ENCODE results near the gene B3GAT1.

Gene B3GAT1

DNA sequence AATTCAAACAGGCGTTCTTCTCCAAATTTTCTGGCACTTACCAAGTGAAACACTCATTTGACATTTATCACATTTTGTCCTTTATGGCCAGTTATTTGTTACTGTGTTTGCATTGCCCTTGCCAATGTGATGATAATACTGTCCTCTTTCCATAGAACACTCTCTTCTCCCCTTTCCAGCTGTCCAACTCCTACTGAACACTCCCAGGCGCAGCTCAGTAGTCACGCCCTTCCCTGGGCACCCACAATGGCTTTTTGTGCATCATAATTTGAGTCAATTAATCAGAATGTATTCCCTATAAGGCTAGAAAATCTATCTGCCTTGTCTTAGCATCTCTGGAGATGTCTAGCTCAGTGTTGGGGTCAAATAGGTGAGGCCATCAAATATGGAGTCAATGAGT is 21.2 kb upstream of the B3GAT1 start:
- ATAC-seq (ENCODE audit: low read depth) (no peak), DNase-seq (ENCODE audit: low spot score in 2 of 2) (no peak)
- H3K9me3 Mint-ChIP-seq = no peaks in the 10 kb centered on the region
- no peak overlapping the region for H3K4me3 Mint-ChIP-seq
- H3K4me1 Mint-ChIP-seq = no peaks in the 10 kb centered on the region
- H3K27ac Mint-ChIP-seq = no peak overlapping the region
- peaks cover 2% of the 10 kb centered on the region for H3K36me3 Mint-ChIP-seq
- H3K27me3 Mint-ChIP-seq = peaks cover 16% of the 10 kb centered on the region

DNA sequence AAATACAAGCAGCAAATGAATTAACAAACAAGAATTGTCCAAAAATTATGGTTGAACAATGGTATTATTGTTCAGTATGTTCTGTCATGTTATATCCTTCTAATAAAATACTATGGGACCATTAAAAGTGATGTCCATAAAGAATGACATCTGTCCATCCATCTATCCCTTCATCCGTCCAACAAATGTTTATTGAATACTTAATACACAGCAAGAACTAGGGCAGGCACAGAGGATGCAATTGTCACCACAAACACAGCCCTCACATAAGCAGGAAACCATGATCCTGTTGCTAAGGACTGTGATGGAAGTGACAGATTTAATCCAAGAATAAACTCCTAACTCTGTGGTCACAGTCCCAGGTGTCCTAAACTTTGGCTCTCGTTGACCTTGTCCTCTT is 20.7 kb upstream of the B3GAT1 start:
- DNase-seq (ENCODE audit: low spot score in 2 of 2) (no peak), ATAC-seq (ENCODE audit: low read depth) (no peak)
- Mint-ChIP-seq H3K27me3 (peaks cover 16% of the 10 kb centered on the region), H3K27ac (no peak overlapping the region), H3K4me1 (no peaks in the 10 kb centered on the region), H3K4me3 (no peak overlapping the region), H3K36me3 (peaks cover 2% of the 10 kb centered on the region), H3K9me3 (no peaks in the 10 kb centered on the region)

DNA sequence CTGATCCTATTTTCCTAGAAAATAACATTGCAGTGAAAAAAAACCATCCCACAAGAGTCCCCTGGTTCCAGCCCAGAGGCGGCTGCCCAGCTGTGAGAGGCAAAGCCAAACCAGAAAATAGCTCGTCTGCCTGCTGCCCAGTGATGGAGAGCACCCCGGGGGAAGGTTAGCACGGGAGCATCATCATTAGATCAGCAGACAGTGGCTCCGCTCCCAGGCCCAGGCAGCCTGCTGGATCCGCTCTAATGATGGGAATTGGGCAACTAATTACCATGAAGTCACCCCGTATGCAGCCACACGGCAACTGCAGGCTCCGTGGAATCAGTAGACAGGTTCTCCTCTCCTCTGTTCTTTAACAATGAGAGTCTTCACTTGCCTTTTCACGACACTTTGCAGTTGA is 17.1 kb upstream of the B3GAT1 start:
- H3K4me3 Mint-ChIP-seq = no peak overlapping the region
- no peak overlapping the region for H3K27ac Mint-ChIP-seq
- DNase-seq (ENCODE audit: low spot score in 2 of 2) = no peak
- H3K36me3 Mint-ChIP-seq = peaks cover 2% of the 10 kb centered on the region
- no peak for ATAC-seq (ENCODE audit: low read depth)
- H3K9me3 Mint-ChIP-seq = no peaks in the 10 kb centered on the region
- H3K4me1 Mint-ChIP-seq = no peaks in the 10 kb centered on the region
- H3K27me3 Mint-ChIP-seq = peaks cover 23% of the 10 kb centered on the region

DNA sequence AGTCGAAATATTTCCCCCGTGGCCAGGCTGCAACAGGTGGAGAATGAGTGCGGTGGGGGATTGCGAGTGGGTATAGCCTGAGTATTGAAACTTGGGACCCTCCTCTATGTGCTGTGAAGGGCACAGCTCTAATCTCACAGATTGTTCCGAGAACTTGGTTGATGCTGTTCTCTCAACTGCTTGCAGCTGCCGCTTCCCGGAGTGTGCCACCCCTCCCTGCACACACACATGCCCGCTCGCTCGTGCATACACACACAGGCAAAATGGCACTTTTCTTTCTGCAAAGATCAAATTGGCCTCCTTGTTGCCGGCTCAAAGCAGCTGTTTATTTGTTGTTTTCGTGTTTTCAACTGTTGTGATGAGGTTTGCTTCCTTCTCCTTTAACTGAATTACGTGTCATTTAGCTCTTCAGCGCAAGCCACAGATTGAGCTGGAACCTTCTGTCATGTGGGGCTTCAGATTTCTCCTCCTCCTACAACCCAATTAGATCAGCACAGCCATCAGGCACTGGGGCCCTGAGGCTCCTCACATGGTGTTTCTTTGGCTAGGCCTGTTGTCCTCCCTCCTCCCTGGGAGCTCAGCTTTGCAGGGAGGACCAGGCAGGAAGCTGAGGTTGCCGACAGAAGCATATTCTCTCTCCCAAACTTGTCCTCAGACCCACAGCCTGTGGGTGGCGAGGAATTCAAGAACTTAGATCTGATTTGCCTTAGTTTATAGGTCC is 13.9 kb upstream of the B3GAT1 start:
- no peak for DNase-seq (ENCODE audit: low spot score in 2 of 2)
- Mint-ChIP-seq H3K9me3 (no peaks in the 10 kb centered on the region), H3K27ac (no peak overlapping the region), H3K36me3 (no peaks in the 10 kb centered on the region), H3K27me3 (peaks cover 23% of the 10 kb centered on the region), H3K4me3 (no peak overlapping the region), H3K4me1 (no peaks in the 10 kb centered on the region)
- no peak for ATAC-seq (ENCODE audit: low read depth)

DNA sequence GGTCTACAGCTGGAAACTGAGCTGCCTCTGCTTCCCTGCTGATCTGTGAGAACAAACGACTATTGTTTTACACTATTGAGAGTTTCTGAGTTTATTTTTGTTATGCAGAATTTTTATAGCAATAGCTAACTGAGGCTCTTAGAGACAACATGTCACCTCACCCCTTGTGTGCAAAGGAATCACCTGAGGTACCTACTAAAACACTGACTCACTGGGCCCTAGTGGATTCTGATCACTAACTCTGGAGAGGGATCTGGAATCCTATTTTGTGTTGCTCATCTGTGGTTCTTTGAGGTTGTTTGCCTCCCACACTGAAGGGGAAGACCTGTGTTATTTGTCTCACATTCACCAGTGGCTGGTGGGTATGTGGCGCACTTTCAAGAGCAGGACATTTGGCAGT is 13.4 kb upstream of the B3GAT1 start:
- DNase-seq (ENCODE audit: low spot score in 2 of 2) (no peak), ATAC-seq (ENCODE audit: low read depth) (no peak)
- H3K27ac Mint-ChIP-seq = no peak overlapping the region
- peaks cover 2% of the 10 kb centered on the region for H3K9me3 Mint-ChIP-seq
- no peaks in the 10 kb centered on the region for H3K4me1 Mint-ChIP-seq
- H3K36me3 Mint-ChIP-seq = no peaks in the 10 kb centered on the region
- peaks cover 25% of the 10 kb centered on the region for H3K27me3 Mint-ChIP-seq
- H3K4me3 Mint-ChIP-seq = no peak overlapping the region

DNA sequence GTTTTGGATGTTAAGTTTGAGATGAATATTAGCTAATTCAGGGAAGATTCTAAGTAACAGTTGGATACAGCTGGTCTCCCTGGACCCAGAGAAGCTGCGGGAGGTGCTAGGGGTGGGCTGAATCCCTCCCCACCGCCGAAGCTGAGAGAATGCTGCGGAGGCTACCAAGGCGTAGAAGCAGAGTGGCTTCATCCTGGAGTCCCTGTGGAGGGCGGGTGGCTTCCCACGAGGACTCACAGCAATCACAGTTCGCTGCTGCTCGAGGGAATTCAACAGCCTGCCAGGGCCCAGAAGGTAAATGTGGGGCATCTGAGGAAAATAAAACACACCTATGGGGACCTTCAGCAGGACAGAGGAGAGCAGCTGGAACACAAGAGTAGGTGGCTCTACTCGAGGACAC is 11.1 kb upstream of the B3GAT1 start:
- Mint-ChIP-seq H3K9me3 (peaks cover 2% of the 10 kb centered on the region), H3K36me3 (no peaks in the 10 kb centered on the region), H3K4me1 (no peaks in the 10 kb centered on the region), H3K4me3 (no peak overlapping the region), H3K27me3 (peaks cover 16% of the 10 kb centered on the region), H3K27ac (no peak overlapping the region)
- no peak for DNase-seq (ENCODE audit: low spot score in 2 of 2)
- ATAC-seq (ENCODE audit: low read depth) = no peak

DNA sequence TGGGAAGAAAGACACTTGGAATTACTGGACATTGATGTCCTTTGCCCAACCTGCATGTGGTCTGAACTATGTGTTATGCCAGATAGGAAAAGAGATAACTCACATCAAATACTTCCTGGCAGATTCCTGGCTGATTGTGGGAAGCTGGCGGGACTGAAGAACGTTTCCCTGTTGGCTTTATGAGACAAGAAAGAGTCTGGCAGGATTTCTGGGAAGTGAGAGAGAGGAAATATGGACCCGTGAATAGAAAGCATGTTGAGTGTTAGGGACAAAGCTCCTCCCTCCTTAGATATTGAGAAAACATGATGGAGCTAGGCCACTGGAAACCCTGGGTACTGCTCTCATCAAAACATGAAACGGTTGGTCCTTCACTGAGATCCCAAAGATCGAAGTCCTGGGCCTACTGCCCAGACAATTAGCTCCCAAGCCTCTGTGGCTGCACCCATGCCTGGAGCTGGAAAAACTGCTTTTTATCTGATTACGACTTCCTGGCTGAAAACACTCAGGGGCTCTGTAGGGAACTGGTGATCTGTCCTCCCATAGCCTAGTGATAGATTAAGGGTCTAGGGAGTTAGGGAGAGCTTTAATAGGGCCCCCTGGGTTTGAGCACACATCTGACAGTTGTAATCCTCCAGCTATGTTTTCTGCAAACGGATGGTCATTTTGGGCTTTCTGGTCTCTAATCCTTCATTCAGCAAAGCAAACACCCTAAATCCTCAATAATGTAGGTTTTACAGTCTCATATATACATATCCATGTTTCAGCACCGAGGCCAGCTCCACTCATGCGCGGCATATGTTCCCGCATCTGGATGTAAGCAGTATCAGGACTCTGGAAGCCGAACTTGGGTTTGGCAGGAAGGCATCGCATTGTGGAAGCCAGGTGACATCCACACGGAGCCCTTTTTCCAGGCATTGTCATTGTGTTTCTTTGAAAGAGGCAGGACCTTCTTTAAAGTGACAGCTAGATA is 6.1 kb upstream of the B3GAT1 start:
- Mint-ChIP-seq H3K36me3 (no peaks in the 10 kb centered on the region), H3K4me1 (peaks cover 12% of the 10 kb centered on the region), H3K27ac (no peak overlapping the region), H3K27me3 (peaks cover 26% of the 10 kb centered on the region), H3K4me3 (no peak overlapping the region), H3K9me3 (peaks cover 2% of the 10 kb centered on the region)
- DNase-seq (ENCODE audit: low spot score in 2 of 2) (no peak), ATAC-seq (ENCODE audit: low read depth) (no peak)

DNA sequence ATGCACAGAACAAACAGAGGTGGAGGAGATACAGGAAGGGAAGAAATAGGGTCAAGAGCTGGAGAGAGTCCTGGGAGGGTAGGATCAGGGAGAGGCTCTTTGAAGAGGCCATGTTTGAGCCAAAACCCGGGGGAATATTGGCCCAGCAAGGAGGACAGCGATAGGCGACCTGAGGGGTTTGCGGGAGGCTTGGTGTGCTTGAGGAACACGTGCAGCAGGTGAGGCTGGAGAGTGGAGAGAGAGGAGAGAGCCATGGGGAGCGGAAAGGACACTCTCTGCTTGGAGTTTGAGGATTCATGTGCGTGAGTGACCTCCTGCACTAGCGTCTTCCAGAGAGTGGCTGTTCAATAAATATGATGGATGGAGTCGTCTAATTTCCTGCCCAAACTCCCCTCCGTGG is 4.7 kb upstream of the B3GAT1 start:
- Mint-ChIP-seq H3K27ac (no peak overlapping the region), H3K27me3 (peaks cover 23% of the 10 kb centered on the region), H3K9me3 (peaks cover 2% of the 10 kb centered on the region), H3K4me1 (peaks cover 12% of the 10 kb centered on the region), H3K36me3 (no peaks in the 10 kb centered on the region), H3K4me3 (no peak overlapping the region)
- DNase-seq (ENCODE audit: low spot score in 2 of 2) (no peak), ATAC-seq (ENCODE audit: low read depth) (no peak)

DNA sequence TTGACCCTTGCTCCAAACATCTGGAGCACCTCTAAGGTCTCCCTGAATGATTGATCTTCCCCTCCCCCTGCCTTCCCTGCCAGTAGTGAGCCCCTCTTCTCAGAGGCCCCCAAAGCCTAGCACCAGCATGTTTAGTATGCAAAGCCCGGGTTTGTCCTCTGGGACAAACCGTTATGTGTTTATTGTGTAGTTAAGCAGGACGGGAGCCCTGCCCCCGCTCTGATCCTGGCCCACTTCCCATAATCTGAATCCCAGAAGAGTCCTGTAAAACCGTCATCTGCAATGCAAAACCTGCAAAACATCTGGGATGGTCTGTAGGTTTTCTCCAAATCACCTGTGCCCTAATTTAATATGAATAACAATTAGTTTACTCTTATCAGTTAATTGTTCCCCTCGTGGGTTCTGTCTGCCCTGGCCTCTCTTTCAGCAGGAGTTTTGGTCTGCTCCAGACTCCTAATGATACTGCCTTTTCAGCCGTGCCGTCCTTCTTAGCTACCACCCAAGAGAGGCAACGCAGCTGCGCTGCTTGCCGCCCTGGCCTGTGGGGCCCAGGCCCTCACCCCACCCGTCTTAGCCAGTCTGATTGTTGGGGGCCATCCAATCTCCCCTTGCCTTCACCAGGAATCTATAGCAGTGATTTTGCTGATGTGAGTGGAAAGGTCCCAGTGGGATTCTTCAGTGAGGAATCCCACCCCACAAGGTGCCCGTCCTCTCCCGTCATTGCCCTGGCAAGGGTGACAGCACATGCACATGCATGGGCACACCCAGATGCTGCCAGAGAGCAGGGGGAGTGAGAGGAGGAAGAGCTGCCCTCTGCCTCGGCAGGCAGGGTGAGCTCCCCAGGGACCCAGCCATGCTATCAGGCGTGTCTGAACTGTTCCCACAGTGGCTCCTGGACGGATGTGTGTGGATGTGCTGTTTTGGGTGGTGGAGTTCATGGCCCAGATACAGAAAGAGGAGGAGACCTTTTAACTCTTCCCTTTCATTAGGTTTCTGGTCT is 3.0 kb upstream of the B3GAT1 start:
- DNase-seq (ENCODE audit: low spot score in 2 of 2) = no peak
- Mint-ChIP-seq H3K36me3 (no peaks in the 10 kb centered on the region), H3K27me3 (peaks cover 30% of the 10 kb centered on the region), H3K4me1 (peaks cover 16% of the 10 kb centered on the region), H3K27ac (no peak overlapping the region), H3K4me3 (no peak overlapping the region), H3K9me3 (no peaks in the 10 kb centered on the region)
- ATAC-seq (ENCODE audit: low read depth) = peak; percentile 64

DNA sequence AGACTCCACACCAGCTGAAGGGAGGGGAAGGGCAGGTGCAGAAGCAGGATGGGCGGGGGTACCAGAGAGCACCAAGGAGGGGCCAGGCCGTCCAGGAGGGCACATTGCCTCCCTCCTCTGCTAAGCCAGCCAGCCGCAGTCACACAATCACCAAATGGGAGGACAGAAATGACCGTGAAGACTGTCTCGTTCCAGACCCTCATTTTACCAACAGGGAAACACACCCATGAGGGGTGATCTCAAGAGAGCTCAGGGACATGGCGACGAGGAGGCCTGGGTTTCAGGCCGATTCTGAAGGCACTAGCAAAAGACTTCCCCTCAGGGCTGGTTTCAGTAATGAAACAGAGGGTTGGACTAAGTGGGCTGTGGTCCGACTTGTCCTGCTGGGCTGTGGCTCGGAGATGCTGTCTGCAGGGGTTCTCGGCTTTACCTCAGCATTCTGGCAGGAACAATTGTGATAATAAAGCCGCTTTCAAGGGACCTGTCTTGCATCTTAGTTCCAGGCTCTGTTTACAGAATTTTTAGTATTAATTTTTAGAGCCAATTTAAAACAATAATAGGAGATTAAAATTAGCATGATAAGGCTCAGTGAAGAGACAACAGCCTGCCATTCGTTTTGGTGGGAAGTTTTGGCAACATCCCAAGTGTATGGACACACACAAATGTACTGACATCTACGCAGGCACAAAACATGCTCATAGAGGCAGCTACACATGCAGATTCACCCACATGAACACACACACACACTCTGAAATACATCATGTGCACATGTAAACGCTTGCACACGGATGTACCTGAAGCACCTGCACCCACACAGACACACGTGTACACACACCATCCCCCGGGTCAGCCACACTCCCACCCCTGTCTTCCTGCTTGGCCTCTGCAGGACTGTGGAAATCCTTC is 2.0 kb upstream of the B3GAT1 start:
- Mint-ChIP-seq H3K4me1 (peaks cover 16% of the 10 kb centered on the region), H3K4me3 (no peak overlapping the region), H3K36me3 (no peaks in the 10 kb centered on the region), H3K27ac (peak overlapping the region; percentile 6), H3K9me3 (no peaks in the 10 kb centered on the region), H3K27me3 (peaks cover 35% of the 10 kb centered on the region)
- no peak for DNase-seq (ENCODE audit: low spot score in 2 of 2)
- no peak for ATAC-seq (ENCODE audit: low read depth)

DNA sequence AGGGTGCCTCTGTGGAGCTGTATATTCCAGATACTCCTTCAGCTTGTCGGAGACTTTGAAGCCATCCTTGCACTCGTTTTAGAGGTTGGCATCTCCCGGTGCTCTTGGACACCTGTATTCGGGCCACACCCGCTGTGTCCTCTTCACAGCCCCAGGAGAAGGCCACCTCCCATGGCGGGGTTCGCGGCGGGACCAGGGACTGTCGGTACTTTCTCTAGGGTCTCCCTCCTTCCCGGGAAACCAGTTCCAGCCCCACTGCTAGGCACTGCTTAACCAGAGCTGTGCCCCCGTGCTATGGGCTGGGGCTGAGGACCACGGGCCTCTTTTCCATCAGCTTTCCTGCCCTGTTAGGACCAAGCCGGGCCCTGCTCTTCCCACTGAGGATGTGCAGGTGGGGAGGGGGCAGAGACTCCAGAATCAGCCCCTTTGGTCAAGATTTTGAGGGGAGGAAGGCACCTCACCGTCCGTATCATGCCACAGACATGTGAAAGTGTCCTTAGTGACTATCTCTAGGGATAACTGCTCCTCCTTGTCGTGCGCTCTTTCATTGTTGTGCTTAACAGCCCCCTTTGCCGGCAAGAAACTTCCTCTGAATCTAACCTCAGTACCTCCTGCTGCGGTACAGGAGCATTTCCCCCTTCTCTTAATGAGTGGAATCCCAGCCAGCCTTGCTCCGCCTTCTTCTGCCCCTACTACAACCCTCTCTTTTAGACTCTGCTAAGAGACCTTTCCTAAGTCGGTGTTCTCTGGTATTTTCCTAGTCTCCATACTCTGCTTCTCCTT is 1.2 kb upstream of the B3GAT1 start:
- Mint-ChIP-seq H3K36me3 (no peaks in the 10 kb centered on the region), H3K4me1 (peaks cover 16% of the 10 kb centered on the region), H3K4me3 (peak overlapping the region; percentile 6), H3K27me3 (peaks cover 35% of the 10 kb centered on the region), H3K27ac (peak overlapping the region; percentile 6), H3K9me3 (no peaks in the 10 kb centered on the region)
- DNase-seq (ENCODE audit: low spot score in 2 of 2) (no peak), ATAC-seq (ENCODE audit: low read depth) (no peak)

DNA sequence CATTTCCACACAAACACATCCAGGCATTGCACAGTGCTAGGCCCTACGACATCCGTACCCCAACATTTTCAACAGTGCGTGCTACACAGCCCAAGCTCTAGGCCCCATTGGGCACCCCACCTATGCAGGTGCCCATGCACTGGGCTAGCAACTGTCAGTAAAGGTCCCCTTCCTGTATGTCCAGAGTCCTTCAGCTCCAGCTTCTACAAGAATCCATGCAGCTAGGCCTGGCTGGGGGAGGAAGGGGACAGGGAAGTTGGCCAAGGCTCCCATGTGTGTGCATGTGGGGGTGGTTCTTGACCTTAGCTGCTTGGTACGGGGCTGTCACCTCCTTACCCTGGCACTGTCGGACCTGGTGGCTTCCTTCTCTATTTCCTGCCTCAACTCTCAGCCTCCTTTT is 1.3 kb downstream of the B3GAT1 start:
- Mint-ChIP-seq H3K27ac (no peak overlapping the region), H3K27me3 (peaks cover 37% of the 10 kb centered on the region), H3K4me3 (peak overlapping the region; percentile 68), H3K9me3 (no peaks in the 10 kb centered on the region), H3K36me3 (no peaks in the 10 kb centered on the region), H3K4me1 (peaks cover 16% of the 10 kb centered on the region)
- DNase-seq (ENCODE audit: low spot score in 2 of 2) = no peak
- no peak for ATAC-seq (ENCODE audit: low read depth)
